Sigmoid colon (tissue), 4 donors: ENCODE results near the gene TOX2.

Experiments
- EP300 ChIP-seq, 4 donors: sonication (generic); formaldehyde crosslinking; IDR thresholded peaks; one replicate each; pipeline ENCODE4 v1.6.1; 2017; ENCODE audit warnings: antibody characterized with exemption in 4 of 4
- POLR2A ChIP-seq, 2 donors: fragments of 450-650 bp; IDR thresholded peaks; one replicate each; pipeline ENCODE4 v1.6.1; 2016; ENCODE audit warnings: antibody characterized with exemption in 2 of 2, mild to moderate bottlenecking in 2 of 2, moderate library complexity in 2 of 2
- TF ChIP-seq, protein P1 (sequence below), 4 experiments: fragments of 450-650 bp in 3 of 4; fragments of 200-600 bp in 1 of 4; IDR thresholded peaks; one replicate each; pipeline ENCODE4 v1.5.1; 2016 to 2019; ENCODE audit warnings: antibody characterized with exemption in 4 of 4, mild to moderate bottlenecking in 3 of 4, moderate library complexity in 2 of 4

DNA sequence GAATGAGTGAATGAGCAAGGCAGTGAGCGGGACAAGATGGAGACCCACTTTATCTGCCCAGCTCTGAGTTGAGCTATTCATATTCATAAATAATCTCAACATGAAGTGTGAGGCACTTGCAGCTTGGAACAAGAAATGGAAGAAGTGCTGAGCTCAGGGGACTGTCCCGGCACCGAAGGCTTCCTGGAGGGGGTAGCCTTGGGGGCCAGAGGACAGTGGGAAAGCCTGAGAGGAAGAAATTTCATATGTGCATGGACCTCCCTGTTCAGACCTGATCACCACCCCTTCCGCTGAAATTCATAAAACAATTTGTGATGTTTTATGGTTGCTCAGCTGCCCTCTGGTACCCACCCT lies 103.2 kb downstream of the TOX2 start:
- TF ChIP-seq, protein P1, sequence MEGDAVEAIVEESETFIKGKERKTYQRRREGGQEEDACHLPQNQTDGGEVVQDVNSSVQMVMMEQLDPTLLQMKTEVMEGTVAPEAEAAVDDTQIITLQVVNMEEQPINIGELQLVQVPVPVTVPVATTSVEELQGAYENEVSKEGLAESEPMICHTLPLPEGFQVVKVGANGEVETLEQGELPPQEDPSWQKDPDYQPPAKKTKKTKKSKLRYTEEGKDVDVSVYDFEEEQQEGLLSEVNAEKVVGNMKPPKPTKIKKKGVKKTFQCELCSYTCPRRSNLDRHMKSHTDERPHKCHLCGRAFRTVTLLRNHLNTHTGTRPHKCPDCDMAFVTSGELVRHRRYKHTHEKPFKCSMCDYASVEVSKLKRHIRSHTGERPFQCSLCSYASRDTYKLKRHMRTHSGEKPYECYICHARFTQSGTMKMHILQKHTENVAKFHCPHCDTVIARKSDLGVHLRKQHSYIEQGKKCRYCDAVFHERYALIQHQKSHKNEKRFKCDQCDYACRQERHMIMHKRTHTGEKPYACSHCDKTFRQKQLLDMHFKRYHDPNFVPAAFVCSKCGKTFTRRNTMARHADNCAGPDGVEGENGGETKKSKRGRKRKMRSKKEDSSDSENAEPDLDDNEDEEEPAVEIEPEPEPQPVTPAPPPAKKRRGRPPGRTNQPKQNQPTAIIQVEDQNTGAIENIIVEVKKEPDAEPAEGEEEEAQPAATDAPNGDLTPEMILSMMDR (IDR thresholded peaks at IDR 0.05): no peak
- TF ChIP-seq EP300 (IDR thresholded peaks at IDR 0.05) (no peak), POLR2A (IDR thresholded peaks at IDR 0.05) (no peak)
